ENCODE measurements around the gene TNS1.

The TNS1 gene

GRCh38 chr2:217900780-217901360 is 101.9 kb downstream of the TNS1 start:
- Histone ChIP-seq H3K4me1 (ENCODE audit: control insufficient read depth, insufficient read depth, low read length) (peaks cover 75% of the 10 kb centered on the region), H3K36me3 (ENCODE audit: control insufficient read depth, insufficient read depth, low read length) (peaks cover under 1% of the 10 kb centered on the region), H3K9me3 (ENCODE audit: control insufficient read depth, low read length) (no peaks in the 10 kb centered on the region), H3K9ac (ENCODE audit: low read length) (no peak overlapping the region), H3K27me3 (ENCODE audit: control insufficient read depth, insufficient read depth, low read length) (no peaks in the 10 kb centered on the region), H3K4me3 (ENCODE audit: low read length) (no peak overlapping the region)

DNA sequence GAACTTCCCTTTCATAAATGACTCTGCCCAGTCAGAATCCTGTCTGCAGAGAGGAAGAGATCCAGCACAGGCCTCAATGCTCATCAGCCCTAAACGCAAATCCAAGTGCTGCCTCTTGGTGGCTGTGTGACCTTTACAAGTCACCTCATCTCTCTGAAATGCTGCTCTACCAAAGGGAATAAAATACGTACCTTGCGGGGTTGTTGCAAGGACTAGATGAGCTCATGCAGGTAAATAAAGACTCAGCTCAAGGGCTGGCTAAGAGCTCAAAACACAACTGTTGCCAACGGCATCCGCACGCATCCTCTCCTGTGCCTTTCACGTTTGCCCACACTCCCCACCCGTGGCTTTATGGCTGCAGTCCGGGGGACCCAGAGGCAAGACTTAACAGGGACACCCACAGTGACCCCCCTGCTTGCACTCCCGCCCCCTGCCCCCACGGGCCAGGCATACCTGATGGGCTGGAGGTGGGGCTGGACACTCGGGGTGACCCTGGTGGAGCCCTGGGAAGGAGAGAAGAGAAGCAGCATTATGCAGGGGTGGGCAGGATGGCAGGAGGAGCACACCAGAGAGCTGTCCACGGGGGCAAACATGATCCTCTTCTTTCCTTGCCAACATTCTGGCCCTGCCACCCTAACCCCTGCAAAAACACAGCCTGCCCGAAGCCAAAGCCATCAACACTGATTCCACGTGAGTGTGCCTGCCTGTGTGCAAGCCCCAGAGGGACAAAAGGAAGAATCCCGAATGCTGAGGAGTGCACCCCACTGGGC is 102.6 kb downstream of the TNS1 start:
- peaks cover 75% of the 10 kb centered on the region for H3K4me1 ChIP-seq (ENCODE audit: control insufficient read depth, insufficient read depth, low read length)
- no peak overlapping the region for H3K9ac ChIP-seq (ENCODE audit: low read length)
- H3K36me3 ChIP-seq (ENCODE audit: control insufficient read depth, insufficient read depth, low read length): peaks cover 4% of the 10 kb centered on the region
- no peak overlapping the region for H3K4me3 ChIP-seq (ENCODE audit: low read length)
- H3K9me3 ChIP-seq (ENCODE audit: control insufficient read depth, low read length): no peaks in the 10 kb centered on the region
- no peaks in the 10 kb centered on the region for H3K27me3 ChIP-seq (ENCODE audit: control insufficient read depth, insufficient read depth, low read length)

- H3K9ac ChIP-seq (ENCODE audit: low read length): no peak overlapping the region
These were observed 103.4 kb downstream of the TNS1 start for GRCh38 chr2:217899231-217900009.

DNA sequence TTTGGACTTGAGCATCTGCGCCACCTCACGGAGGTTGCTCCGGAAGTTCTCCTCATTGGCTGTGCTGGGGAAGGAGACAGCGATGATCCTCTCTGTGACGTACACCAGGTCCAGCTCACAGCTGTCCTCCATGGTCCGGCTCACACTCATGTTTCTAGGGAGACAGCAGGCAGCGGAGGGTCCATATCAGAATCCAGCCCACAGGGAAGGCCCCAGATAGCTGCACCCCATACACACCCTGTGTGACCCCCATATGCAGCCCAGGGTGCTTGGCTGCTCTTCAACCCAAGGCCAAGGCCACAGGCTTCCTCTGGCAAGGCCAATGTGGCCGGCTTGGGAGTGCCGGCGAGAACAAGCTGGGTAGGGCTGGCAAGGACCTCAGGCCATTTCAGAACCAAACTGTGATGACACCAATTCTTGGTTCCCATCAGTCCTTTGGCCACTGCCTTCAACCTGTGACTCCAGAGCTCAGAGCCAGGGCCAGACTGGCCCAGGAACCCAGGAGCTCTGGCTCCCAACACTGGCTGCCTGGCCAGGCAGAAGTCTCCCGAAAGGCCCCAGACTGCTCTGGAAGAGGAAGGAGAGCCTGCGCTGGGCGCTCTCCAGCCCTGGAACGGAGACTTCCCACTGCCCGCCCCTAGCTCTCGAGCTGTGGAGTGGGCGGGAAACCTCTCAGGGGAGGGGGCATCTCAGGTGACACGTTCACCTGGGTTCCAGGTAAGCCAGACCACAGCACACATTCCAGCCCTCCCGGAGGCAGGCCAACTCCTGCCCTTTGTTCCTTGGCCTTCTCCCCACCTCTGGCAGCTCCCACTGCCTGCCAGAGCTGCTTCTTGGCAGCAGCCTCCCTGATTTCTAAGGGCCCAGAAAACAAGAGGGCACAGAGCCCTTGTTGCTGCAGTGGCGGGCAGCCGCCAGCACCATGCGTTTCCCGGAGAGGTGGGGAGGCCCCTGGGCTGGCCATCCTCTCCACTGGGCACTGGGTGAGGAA is 104.7 kb downstream of the TNS1 start:
- no peak overlapping the region for H3K9ac ChIP-seq (ENCODE audit: low read length)
- H3K9me3 ChIP-seq (ENCODE audit: control insufficient read depth, low read length): no peaks in the 10 kb centered on the region
- H3K27me3 ChIP-seq (ENCODE audit: control insufficient read depth, insufficient read depth, low read length): no peaks in the 10 kb centered on the region
- H3K36me3 ChIP-seq (ENCODE audit: control insufficient read depth, insufficient read depth, low read length): peaks cover 4% of the 10 kb centered on the region
- no peak overlapping the region for H3K4me3 ChIP-seq (ENCODE audit: low read length)
- peaks cover 55% of the 10 kb centered on the region for H3K4me1 ChIP-seq (ENCODE audit: control insufficient read depth, insufficient read depth, low read length)

More at GRCh38 chr2:217899231-217900009, 103.4 kb downstream of the TNS1 start:
- no peak overlapping the region for H3K4me3 ChIP-seq (ENCODE audit: low read length)
- H3K36me3 ChIP-seq (ENCODE audit: control insufficient read depth, insufficient read depth, low read length): peaks cover 4% of the 10 kb centered on the region
- no peaks in the 10 kb centered on the region for H3K27me3 ChIP-seq (ENCODE audit: control insufficient read depth, insufficient read depth, low read length)
- H3K4me1 ChIP-seq (ENCODE audit: control insufficient read depth, insufficient read depth, low read length): peaks cover 68% of the 10 kb centered on the region
- H3K9me3 ChIP-seq (ENCODE audit: control insufficient read depth, low read length): no peaks in the 10 kb centered on the region

DNA sequence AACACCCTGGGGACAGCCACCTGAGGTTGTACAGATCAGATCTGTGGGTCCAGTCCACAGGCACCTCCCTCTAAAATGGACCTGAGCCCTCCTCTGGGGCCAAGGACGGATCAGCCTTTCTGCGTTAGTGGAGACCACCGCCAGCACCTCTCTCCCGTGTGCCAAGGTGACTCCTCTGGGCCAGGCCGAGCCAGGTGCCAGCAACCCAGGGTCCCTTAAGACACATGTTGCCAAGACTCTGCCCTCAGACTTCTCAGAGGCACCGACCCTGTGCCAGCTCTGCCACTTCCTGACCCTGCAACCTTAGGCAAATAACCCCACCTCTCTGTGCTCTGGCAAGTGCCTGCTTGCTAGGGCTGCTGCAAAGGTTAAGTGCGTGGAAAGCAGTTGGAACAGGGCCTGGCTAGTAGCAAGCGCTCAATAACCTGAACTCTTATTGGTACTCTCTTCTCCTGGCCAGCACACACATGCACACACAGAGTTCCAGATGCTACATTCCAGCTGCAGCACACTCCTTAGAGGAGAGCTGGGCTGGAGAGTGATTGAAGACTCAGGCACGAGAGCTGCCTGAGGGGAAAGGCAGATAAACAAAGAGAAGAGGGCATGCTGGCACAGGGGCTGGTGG is 105.6 kb downstream of the TNS1 start:
- Histone ChIP-seq H3K9me3 (ENCODE audit: control insufficient read depth, low read length) (no peaks in the 10 kb centered on the region), H3K4me1 (ENCODE audit: control insufficient read depth, insufficient read depth, low read length) (peaks cover 46% of the 10 kb centered on the region), H3K4me3 (ENCODE audit: low read length) (no peak overlapping the region), H3K9ac (ENCODE audit: low read length) (no peak overlapping the region), H3K36me3 (ENCODE audit: control insufficient read depth, insufficient read depth, low read length) (peaks cover 4% of the 10 kb centered on the region), H3K27me3 (ENCODE audit: control insufficient read depth, insufficient read depth, low read length) (no peaks in the 10 kb centered on the region)

GRCh38 chr2:217895070-217895635 is 107.6 kb downstream of the TNS1 start:
- Histone ChIP-seq H3K36me3 (ENCODE audit: control insufficient read depth, insufficient read depth, low read length) (peaks cover 4% of the 10 kb centered on the region), H3K4me3 (ENCODE audit: low read length) (no peak overlapping the region), H3K4me1 (ENCODE audit: control insufficient read depth, insufficient read depth, low read length) (peaks cover 33% of the 10 kb centered on the region), H3K9ac (ENCODE audit: low read length) (no peak overlapping the region), H3K9me3 (ENCODE audit: control insufficient read depth, low read length) (no peaks in the 10 kb centered on the region), H3K27me3 (ENCODE audit: control insufficient read depth, insufficient read depth, low read length) (no peaks in the 10 kb centered on the region)

DNA sequence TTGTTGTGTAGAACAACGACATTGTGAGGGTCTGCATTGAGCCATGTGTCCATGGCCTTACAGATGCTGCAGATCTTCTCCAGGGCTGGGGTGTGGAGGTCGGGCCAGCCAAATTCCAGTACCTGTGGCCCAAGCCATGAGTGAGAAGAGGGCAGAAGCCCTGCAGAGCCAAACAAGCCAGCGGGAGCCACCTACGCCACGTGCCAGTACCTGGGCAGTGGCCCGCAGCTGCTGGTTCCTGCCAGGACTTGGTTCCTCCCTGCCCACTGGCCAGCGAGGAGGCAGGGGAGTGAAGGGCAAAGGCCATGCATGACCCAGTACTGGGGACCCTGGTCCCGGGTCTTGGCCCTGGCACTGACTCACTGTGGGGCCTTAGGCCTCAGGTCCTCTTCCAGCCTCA is 109.4 kb downstream of the TNS1 start:
- H3K36me3 ChIP-seq (ENCODE audit: control insufficient read depth, insufficient read depth, low read length): peaks cover 4% of the 10 kb centered on the region
- H3K4me1 ChIP-seq (ENCODE audit: control insufficient read depth, insufficient read depth, low read length): peaks cover 16% of the 10 kb centered on the region

GRCh38 chr2:217892560-217892959 is 110.2 kb downstream of the TNS1 start:
- Histone ChIP-seq H3K9me3 (ENCODE audit: control insufficient read depth, low read length) (no peaks in the 10 kb centered on the region), H3K4me3 (ENCODE audit: low read length) (no peak overlapping the region), H3K27me3 (ENCODE audit: control insufficient read depth, insufficient read depth, low read length) (no peaks in the 10 kb centered on the region), H3K9ac (ENCODE audit: low read length) (no peak overlapping the region), H3K36me3 (ENCODE audit: control insufficient read depth, insufficient read depth, low read length) (peaks cover 4% of the 10 kb centered on the region), H3K4me1 (ENCODE audit: control insufficient read depth, insufficient read depth, low read length) (peaks cover 7% of the 10 kb centered on the region)

More for the DNA sequence above, 109.4 kb downstream of the TNS1 start:
- Histone ChIP-seq H3K9ac (ENCODE audit: low read length) (no peak overlapping the region), H3K9me3 (ENCODE audit: control insufficient read depth, low read length) (no peaks in the 10 kb centered on the region), H3K27me3 (ENCODE audit: control insufficient read depth, insufficient read depth, low read length) (no peaks in the 10 kb centered on the region), H3K4me3 (ENCODE audit: low read length) (no peak overlapping the region)

- Histone ChIP-seq H3K4me3 (ENCODE audit: low read length) (no peak overlapping the region), H3K4me1 (ENCODE audit: control insufficient read depth, insufficient read depth, low read length) (no peaks in the 10 kb centered on the region)
These were observed 112.3 kb downstream of the TNS1 start for GRCh38 chr2:217890445-217890844.

DNA sequence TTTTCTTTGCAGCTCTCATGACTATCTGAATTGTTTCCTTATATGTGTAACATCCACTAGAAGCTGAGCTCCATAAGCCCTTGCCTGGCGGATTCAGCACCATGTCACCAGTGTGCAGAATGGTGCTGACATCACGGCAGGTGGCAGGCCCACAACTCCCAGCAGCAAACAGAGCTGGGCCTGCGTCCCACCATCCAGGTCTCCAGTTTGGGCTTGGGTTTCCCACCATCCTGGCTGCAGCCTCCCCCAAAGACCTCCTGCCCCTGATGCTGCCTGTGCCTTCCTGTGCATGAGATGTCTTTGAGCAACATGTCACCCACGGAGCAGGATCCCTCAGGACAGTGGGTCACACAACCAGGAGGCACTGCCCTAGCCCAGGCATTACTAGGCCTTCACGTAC is 113.1 kb downstream of the TNS1 start:
- Histone ChIP-seq H3K4me1 (ENCODE audit: control insufficient read depth, insufficient read depth, low read length) (no peaks in the 10 kb centered on the region), H3K9ac (ENCODE audit: low read length) (no peak overlapping the region), H3K9me3 (ENCODE audit: control insufficient read depth, low read length) (no peaks in the 10 kb centered on the region), H3K27me3 (ENCODE audit: control insufficient read depth, insufficient read depth, low read length) (no peaks in the 10 kb centered on the region), H3K36me3 (ENCODE audit: control insufficient read depth, insufficient read depth, low read length) (no peaks in the 10 kb centered on the region), H3K4me3 (ENCODE audit: low read length) (no peak overlapping the region)

More at GRCh38 chr2:217890445-217890844, 112.3 kb downstream of the TNS1 start:
- Histone ChIP-seq H3K27me3 (ENCODE audit: control insufficient read depth, insufficient read depth, low read length) (no peaks in the 10 kb centered on the region), H3K36me3 (ENCODE audit: control insufficient read depth, insufficient read depth, low read length) (no peaks in the 10 kb centered on the region), H3K9me3 (ENCODE audit: control insufficient read depth, low read length) (no peaks in the 10 kb centered on the region), H3K9ac (ENCODE audit: low read length) (no peak overlapping the region)

All from mucosa of stomach (tissue), 1 donor.